PC-3 (cell line): ENCODE data around the gene KRTAP5-11. TPM values are rescaled to one million over a fixed set of nuclear protein-coding genes. Genes with fewer than 3 reads are reported as not detected.
"Not testable (repeated sequence)": the region's sequence is repeated elsewhere in the genome, so short reads cannot be mapped to it uniquely, and the experiment has no call there.

Source experiments
- ATAC-seq: fragments of 200-7000 bp; cut with Tn5 transposase; 2 replicates; pipeline ENCODE4 v1.9.1; 2020; ENCODE audit warnings: mild to moderate bottlenecking, moderate library complexity
- BruUV-seq: library from RNA; stranded (reverse); fragments of 400-500 nt; replicated peaks from 2 replicates; lab custom pipeline; 2021; lab: Mats Ljungman, UMichigan
- CTCF ChIA-PET: fragments of 300-600 bp; sonication (Branson Sonifier 250); formaldehyde crosslinking; loops from one replicate; lab custom pipeline; 2022; ENCODE audit warnings: antibody characterized with exemption; lab: Charles Lee
- POLR2A ChIA-PET: fragments of 300-600 bp; sonication (Branson Sonifier 250); formaldehyde crosslinking; loops from one replicate; lab custom pipeline; 2022; ENCODE audit warnings: antibody characterized with exemption; ENCODE audit not compliant: unreplicated experiment; lab: Charles Lee
- DNase-seq: peaks from one replicate; pipeline ENCODE4 v3.0.0-alpha.2; 2015
- H2AFZ ChIP-seq: fragments of 300-600 bp; sonication (generic); 2 replicates; pipeline ENCODE4 v1.6.0; 2016; ENCODE audit warnings: antibody characterized with exemption, low read length
- H3F3A ChIP-seq: fragments of 300-600 bp; sonication (generic); one replicate; pipeline ENCODE4 v1.6.0; 2017; ENCODE audit warnings: antibody characterized with exemption, low read length, control low read depth, mild to moderate bottlenecking; ENCODE audit not compliant: unreplicated experiment
- H3K27ac ChIP-seq: fragments of 300-600 bp; sonication (generic); 2 replicates; pipeline ENCODE4 v1.5.1; 2016; ENCODE audit warnings: mild to moderate bottlenecking, low read length
- H3K27me3 ChIP-seq: fragments of 300-600 bp; sonication (generic); 2 replicates; pipeline ENCODE4 v1.6.1; 2016; ENCODE audit warnings: low read length, mixed read lengths
- H3K36me3 ChIP-seq: fragments of 300-600 bp; sonication (generic); 2 replicates; pipeline ENCODE4 v1.6.1; 2016; ENCODE audit warnings: low read depth, mixed run types, low read length, mixed read lengths
- H3K4me1 ChIP-seq: fragments of 300-600 bp; sonication (generic); 2 replicates; pipeline ENCODE4 v1.5.1; 2016; ENCODE audit warnings: low read length; ENCODE audit not compliant: insufficient read depth
- H3K4me2 ChIP-seq: fragments of 300-600 bp; sonication (generic); 2 replicates; pipeline ENCODE4 v1.6.0; 2016; ENCODE audit warnings: low read length
- H3K4me3 ChIP-seq: fragments of 300-600 bp; sonication (generic); 2 replicates; pipeline ENCODE4 v1.5.1; 2016; ENCODE audit warnings: mild to moderate bottlenecking, low read length, mixed read lengths
- H3K79me2 ChIP-seq: fragments of 300-600 bp; sonication (generic); 2 replicates; pipeline ENCODE4 v1.6.1; 2017; ENCODE audit warnings: low read length, mixed read lengths
- H3K9ac ChIP-seq: fragments of 300-600 bp; sonication (generic); 2 replicates; pipeline ENCODE4 v1.6.0; 2016; ENCODE audit warnings: mild to moderate bottlenecking, low read length
- H3K9me2 ChIP-seq: fragments of 300-600 bp; sonication (generic); replicated peaks from 2 replicates; pipeline ENCODE4 v1.6.1; 2016; ENCODE audit warnings: mixed run types, low read length, mixed read lengths
- H3K9me3 ChIP-seq: fragments of 300-600 bp; sonication (generic); 2 replicates; pipeline ENCODE4 v1.6.1; 2016; ENCODE audit warnings: low read length, mixed read lengths
- H4K20me1 ChIP-seq: fragments of 300-600 bp; sonication (generic); 2 replicates; pipeline ENCODE4 v1.6.1; 2016; ENCODE audit warnings: low read length, mixed read lengths
- CTCF ChIP-seq: fragments of 300-600 bp; sonication (generic); conservative IDR thresholded peaks from 2 replicates; pipeline ENCODE4 v1.5.1; 2017; ENCODE audit warnings: antibody characterized with exemption, low read depth, mild to moderate bottlenecking, low read length
- EZH2 ChIP-seq: fragments of 300-600 bp; sonication (generic); IDR thresholded peaks from one replicate; pipeline ENCODE4 v1.6.1; 2017; ENCODE audit warnings: antibody characterized with exemption, mild to moderate bottlenecking, low read length; ENCODE audit not compliant: unreplicated experiment
- EZH2phosphoT487 ChIP-seq: fragments of 300-600 bp; sonication (generic); IDR thresholded peaks from 2 replicates; pipeline ENCODE4 v1.6.1; 2018; ENCODE audit warnings: mild to moderate bottlenecking, antibody characterized with exemption, low read length, borderline replicate concordance
- intact Hi-C: fragments of 100-400 bp; cut with micrococcal nuclease; formaldehyde crosslinking; loops from 2 replicates; pipeline ENCODE4 v1.9.0; 2023
- total RNA-seq: library from RNA; depleted of rRNA; stranded (reverse); fragments of >200 nt; gene quantifications from 2 replicates; pipeline ENCODE4 v1.2.3, GENCODE V29; 2014

Gene KRTAP5-11
- total RNA-seq, 1 experiment from 2014 or later, result not detected

GRCh38 chr11:71581826-71582225 lies 849 bp downstream of the KRTAP5-11 start:
- Histone ChIP-seq H3K4me2 (no peak overlapping the region), H3K27ac (no peak overlapping the region), H2AFZ (no peak overlapping the region), H3K9me2 (no peaks in the 10 kb centered on the region), H3K9me3 (no peaks in the 10 kb centered on the region), H3K36me3 (no peaks in the 10 kb centered on the region), H3F3A (no peaks in the 10 kb centered on the region), H3K9ac (no peak overlapping the region), H3K4me1 (peaks cover 14% of the 10 kb centered on the region), H4K20me1 (no peaks in the 10 kb centered on the region), H3K79me2 (no peaks in the 10 kb centered on the region), H3K27me3 (peaks cover 17% of the 10 kb centered on the region; the same call in 1 of the 2 replicates), H3K4me3 (no peak overlapping the region)
- intact Hi-C loops, result no loop called here
- ChIA-PET CTCF (no interaction called here), POLR2A (no interaction called here)
- TF ChIP-seq EZH2phosphoT487, result no peak
- no peak for TF ChIP-seq CTCF
- no peak for TF ChIP-seq EZH2
- BruUV-seq, result no TSS peak
- peak; percentile 57 for DNase-seq
- no peak for ATAC-seq

- peak; percentile 95 for ATAC-seq
- Histone ChIP-seq H3K9me2 (no peaks in the 10 kb centered on the region), H3F3A (no peaks in the 10 kb centered on the region), H3K4me3 (no peak overlapping the region), H3K4me1 (peaks cover 14% of the 10 kb centered on the region), H3K27ac (no peak overlapping the region), H2AFZ (peak overlapping the region; percentile 67), H4K20me1 (no peaks in the 10 kb centered on the region), H3K9me3 (no peaks in the 10 kb centered on the region), H3K36me3 (no peaks in the 10 kb centered on the region), H3K4me2 (peak overlapping the region; percentile 70), H3K9ac (no peak overlapping the region), H3K79me2 (no peaks in the 10 kb centered on the region), H3K27me3 (peaks cover 28% of the 10 kb centered on the region)
- POLR2A ChIA-PET, result no interaction called here
- no TSS peak for BruUV-seq
- CTCF ChIA-PET, result interaction anchor here (0.5 to 0.8 kb wide), 7 partner anchors 9 to 243 kb away, joined by 3 to 10 read pairs (median 4); no protein-coding TSS in a partner anchor
- intact Hi-C loops, result no loop called here
- TF ChIP-seq EZH2 (no peak), CTCF (peak; percentile 64), EZH2phosphoT487 (no peak)
- DNase-seq, result peak; percentile 88
Measured at GRCh38 chr11:71580057-71581003, 2.3 kb downstream of the KRTAP5-11 start.

GRCh38 chr11:71579513-71579912 lies 3.2 kb downstream of the KRTAP5-11 start:
- intact Hi-C loops, H2AFZ ChIP-seq, BruUV-seq, POLR2A ChIA-PET, H3K9me2 ChIP-seq, H3K9ac ChIP-seq, H3K36me3 ChIP-seq, H4K20me1 ChIP-seq, H3F3A ChIP-seq, H3K79me2 ChIP-seq, H3K9me3 ChIP-seq, H3K27ac ChIP-seq, H3K4me3 ChIP-seq: not testable (repeated sequence)
- H3K4me1 ChIP-seq, result peaks cover 14% of the 10 kb centered on the region
- CTCF ChIA-PET, result interaction anchor here (0.5 to 0.8 kb wide), 7 partner anchors 10 to 244 kb away, joined by 3 to 10 read pairs (median 4); no protein-coding TSS in a partner anchor
- ATAC-seq (peak; percentile 23; the same call in 1 of the 2 replicates), DNase-seq (peak; percentile 57)
- peaks cover 31% of the 10 kb centered on the region for H3K27me3 ChIP-seq
- 0 out of 2 replicates have a peak overlapping the region, but pooled peaks have one; percentile 70 for H3K4me2 ChIP-seq
